Ishikawa (cell line): ENCODE data around the gene RARS2.

ENCODE experiments used
- CEBPB ChIP-seq: IDR thresholded peaks from 2 replicates; pipeline ENCODE4 v1.6.1; 2012
- CREB1 ChIP-seq: IDR thresholded peaks from 2 replicates; pipeline ENCODE4 v1.6.1; 2012; ENCODE audit warnings: low read depth
- EGR1 ChIP-seq: IDR thresholded peaks from 2 replicates; pipeline ENCODE4 v1.6.1; 2012
- EP300 ChIP-seq: IDR thresholded peaks from 2 replicates; pipeline ENCODE4 v1.6.1; 2012; ENCODE audit warnings: borderline replicate concordance
- FOXM1 ChIP-seq: IDR thresholded peaks from 2 replicates; pipeline ENCODE4 v1.6.1; 2012; ENCODE audit warnings: low read depth, borderline replicate concordance
- MAX ChIP-seq: IDR thresholded peaks from 2 replicates; pipeline ENCODE4 v1.6.1; 2012
- NFIC ChIP-seq: IDR thresholded peaks from 2 replicates; pipeline ENCODE4 v1.6.1; 2012
- RAD21 ChIP-seq: IDR thresholded peaks from 2 replicates; pipeline ENCODE4 v1.6.1; 2012; ENCODE audit warnings: low read depth
- REST ChIP-seq: IDR thresholded peaks from 2 replicates; pipeline ENCODE4 v1.6.1; 2012; ENCODE audit warnings: low read depth, mild to moderate bottlenecking
- TAF1 ChIP-seq: IDR thresholded peaks from 2 replicates; pipeline ENCODE4 v1.6.1; 2012; ENCODE audit warnings: low read depth, mild to moderate bottlenecking
- TCF12 ChIP-seq: IDR thresholded peaks from 2 replicates; pipeline ENCODE4 v1.6.1; 2012; ENCODE audit warnings: low read depth
- TEAD4 ChIP-seq: IDR thresholded peaks from 2 replicates; pipeline ENCODE4 v1.6.1; 2012
- USF1 ChIP-seq: IDR thresholded peaks from 2 replicates; pipeline ENCODE4 v1.6.1; 2012
- YY1 ChIP-seq: IDR thresholded peaks from 2 replicates; pipeline ENCODE4 v1.6.1; 2012; ENCODE audit warnings: low read depth
- ZBTB7A ChIP-seq: IDR thresholded peaks from 2 replicates; pipeline ENCODE4 v1.6.1; 2012; ENCODE audit warnings: low read depth

Gene RARS2

GRCh38 chr6:87618531-87618930, 28.7 kb upstream of the RARS2 start:
- TF ChIP-seq CEBPB (no peak), FOXM1 (no peak), YY1 (no peak), TAF1 (no peak), TEAD4 (no peak), USF1 (no peak), EP300 (no peak), TCF12 (no peak), MAX (no peak), REST (no peak), EGR1 (no peak), RAD21 (no peak)

GRCh38 chr6:87617405-87617804, 27.6 kb upstream of the RARS2 start:
- no peak for TF ChIP-seq TAF1
- TF ChIP-seq TCF12 = no peak
- no peak for TF ChIP-seq RAD21
- no peak for TF ChIP-seq NFIC
- TF ChIP-seq TEAD4 = no peak
- TF ChIP-seq YY1 = no peak
- no peak for TF ChIP-seq MAX
- no peak for TF ChIP-seq FOXM1
- no peak for TF ChIP-seq CEBPB
- TF ChIP-seq ZBTB7A = no peak
- no peak for TF ChIP-seq EGR1
- TF ChIP-seq CREB1 = no peak
- no peak for TF ChIP-seq USF1

GRCh38 chr6:87608802-87609201, 19.0 kb upstream of the RARS2 start:
- TF ChIP-seq MAX = no peak
- no peak for TF ChIP-seq EP300
- TF ChIP-seq TCF12 = no peak
- TF ChIP-seq USF1 = no peak
- TF ChIP-seq REST = no peak
- no peak for TF ChIP-seq ZBTB7A
- no peak for TF ChIP-seq TAF1
- TF ChIP-seq TEAD4 = no peak
- no peak for TF ChIP-seq CEBPB
- no peak for TF ChIP-seq FOXM1

- TF ChIP-seq FOXM1 (no peak), CEBPB (no peak), MAX (no peak), USF1 (no peak), TCF12 (no peak), EGR1 (no peak), YY1 (no peak), TEAD4 (no peak), ZBTB7A (no peak), REST (no peak)
Observed at GRCh38 chr6:87606199-87606598, 16.4 kb upstream of the RARS2 start.
